Lung microvascular endothelial cell (primary cell): ENCODE measurements around the gene CNOT10. TPM values are rescaled to one million over a fixed set of nuclear protein-coding genes. Genes with fewer than 3 reads are reported as not detected.
"Not testable (repeated sequence)": the region's sequence is repeated elsewhere in the genome, so short reads cannot be mapped to it uniquely, and the experiment has no call there.

ENCODE experiments used
- DNase-seq, 2 donors: peaks; one replicate each; pipeline versions ENCODE4 v3.0.0 to v3.0.0-alpha.2; 2010; ENCODE audit warnings: low read depth in 2 of 2
- total RNA-seq: library from RNA; depleted of rRNA; stranded (reverse); fragments of >200 nt; gene quantifications from 2 replicates; pipeline ENCODE4 v1.2.1, GENCODE V29; 2014

Gene CNOT10
- total RNA-seq, 1 donor from 2014 or later = 26.2 TPM

- no peak for DNase-seq
Measured at GRCh38 chr3:32757618-32758374, 72.8 kb downstream of the CNOT10 start.

GRCh38 chr3:32758375-32758753 is 73.4 kb downstream of the CNOT10 start:
- DNase-seq = no peak

- no peak for DNase-seq
Measured at GRCh38 chr3:32759342-32759741, 74.4 kb downstream of the CNOT10 start.

DNA sequence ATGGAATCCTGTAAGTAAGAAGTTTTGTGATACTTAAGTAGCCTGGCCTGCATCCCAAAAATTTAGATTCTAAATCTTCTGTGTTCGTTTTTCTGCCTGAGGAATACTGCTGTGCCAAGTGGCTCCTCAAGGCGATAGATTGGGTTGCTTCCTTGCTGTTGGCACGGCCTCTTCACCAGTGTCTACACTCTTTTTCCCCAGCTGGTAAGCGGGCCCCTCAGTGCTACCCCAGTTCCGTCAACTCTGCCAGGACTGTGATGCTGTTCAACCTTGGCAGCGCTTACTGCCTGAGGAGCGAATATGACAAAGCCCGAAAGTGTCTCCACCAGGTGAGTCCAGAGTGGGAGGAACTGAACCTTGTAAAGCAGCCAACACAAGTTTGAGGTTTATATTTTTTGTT is 79.5 kb downstream of the CNOT10 start:
- no peak for DNase-seq

- DNase-seq = no peak
Measured at GRCh38 chr3:32778389-32778788, 93.4 kb downstream of the CNOT10 start.

- DNase-seq = no peak
Measured at GRCh38 chr3:32780071-32780734, 95.2 kb downstream of the CNOT10 start.

DNA sequence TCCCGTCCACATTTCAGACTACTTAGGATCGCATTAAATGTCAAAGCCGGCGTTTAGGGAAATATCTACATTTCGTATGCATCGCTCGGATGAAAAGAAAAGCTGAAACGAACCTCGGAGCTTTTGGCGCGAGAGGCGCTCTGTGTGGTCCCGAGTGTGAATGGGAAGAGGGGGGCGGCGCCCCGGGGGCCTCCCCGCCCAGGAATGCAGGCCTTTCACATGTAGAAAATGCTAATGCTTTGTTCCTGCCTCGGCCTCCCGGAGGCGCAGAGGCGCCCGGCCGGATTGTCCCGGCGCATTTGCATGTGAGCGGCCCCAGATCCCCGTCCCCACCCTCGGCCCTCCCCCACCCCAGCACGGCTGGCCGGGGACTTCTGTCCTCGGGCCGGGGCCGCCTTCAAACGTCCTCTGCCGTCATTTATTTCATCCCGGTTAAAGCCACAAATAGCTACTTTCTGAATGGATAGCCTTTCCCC is 95.8 kb downstream of the CNOT10 start:
- peak; percentile 51 to 63 for DNase-seq

DNA sequence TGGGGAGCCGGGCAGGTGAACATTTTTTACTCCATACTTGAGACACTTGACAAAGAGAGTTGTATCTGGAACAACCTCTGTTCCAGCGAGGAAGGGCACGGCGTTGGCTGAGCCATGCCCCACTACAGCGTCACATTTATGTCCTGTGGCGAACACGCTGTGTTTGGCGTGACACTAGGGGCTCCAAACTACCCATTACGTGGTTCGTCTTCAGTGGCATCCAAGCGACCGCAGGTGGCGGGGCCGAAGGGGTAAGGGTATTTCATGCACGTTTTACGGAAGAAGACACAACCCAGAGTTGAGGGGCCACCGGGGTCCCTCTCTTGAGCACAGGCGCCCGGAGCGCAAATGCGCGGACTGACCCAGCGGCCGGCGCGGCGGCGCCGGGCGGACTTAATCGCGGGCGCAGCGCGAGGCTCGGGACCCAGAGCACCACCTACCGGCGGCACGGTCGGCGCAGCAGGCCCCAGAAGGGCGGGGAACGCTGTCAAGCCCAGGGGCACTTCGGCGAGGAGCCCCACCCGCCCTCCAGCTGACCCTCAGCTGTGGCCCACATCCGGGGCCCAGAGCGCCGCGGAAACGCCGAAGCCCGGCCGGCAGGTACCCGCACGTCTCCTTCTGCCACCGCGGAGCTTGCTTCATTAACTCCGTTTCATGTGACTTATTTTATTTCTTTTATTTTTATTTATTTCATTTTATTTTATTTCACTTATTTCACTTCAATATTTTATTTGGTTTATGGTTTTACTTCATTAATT is 96.4 kb downstream of the CNOT10 start:
- DNase-seq = peak; percentile 85 to 87

- not testable (repeated sequence) for DNase-seq
Measured at GRCh38 chr3:32781969-32782270, 96.9 kb downstream of the CNOT10 start.

- no peak for DNase-seq
Measured at GRCh38 chr3:32782407-32782806, 97.4 kb downstream of the CNOT10 start.

DNA sequence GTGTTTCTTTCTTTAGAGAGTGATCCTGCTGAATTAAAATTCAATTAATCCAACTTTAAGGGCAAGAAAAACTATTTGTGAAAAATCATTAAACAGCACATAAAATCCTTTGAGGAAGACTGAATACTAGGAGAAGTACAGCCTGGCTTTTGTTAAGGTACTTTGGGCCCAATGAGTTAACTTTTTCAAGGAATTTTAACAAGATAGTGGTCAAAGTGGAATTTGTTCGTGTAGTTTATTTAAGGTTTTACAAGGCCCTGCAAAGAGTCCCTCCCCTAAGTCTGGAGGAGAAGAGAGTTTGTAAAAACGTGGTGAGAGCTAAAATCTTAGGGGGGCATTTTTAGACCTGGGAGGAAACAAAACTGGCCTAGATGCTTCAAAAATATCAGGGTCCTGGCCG is 106.8 kb downstream of the CNOT10 start:
- no peak for DNase-seq

- DNase-seq = no peak
Measured at GRCh38 chr3:32794487-32795308, 109.7 kb downstream of the CNOT10 start.

DNA sequence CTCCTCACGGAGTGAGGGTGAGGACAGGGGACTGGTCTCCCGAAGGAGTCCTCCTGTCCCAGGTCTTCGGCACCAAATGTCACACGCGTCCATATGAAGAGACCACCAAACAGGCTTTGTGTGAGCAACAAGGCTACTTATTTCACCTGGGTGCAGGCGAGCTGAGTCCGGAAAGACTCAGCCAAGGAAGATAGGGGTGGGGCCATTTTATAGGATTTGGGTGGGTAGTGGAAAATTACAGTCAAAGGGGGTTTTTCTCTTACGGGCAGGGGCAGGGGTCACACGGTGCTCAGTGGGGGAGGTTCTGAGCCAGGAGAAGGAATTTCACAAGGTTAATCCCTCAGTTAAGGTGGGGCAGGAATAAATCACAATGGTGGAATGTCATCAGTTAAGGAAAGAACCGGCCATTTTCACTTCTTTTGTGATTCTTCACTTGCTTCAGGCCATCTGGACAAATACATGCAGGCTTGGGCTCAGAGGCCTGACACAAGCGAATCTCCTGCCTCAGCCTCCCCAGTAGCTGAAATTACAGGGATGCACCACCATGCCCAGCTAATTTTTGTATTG is 111.5 kb downstream of the CNOT10 start:
- not testable (repeated sequence) for DNase-seq

DNA sequence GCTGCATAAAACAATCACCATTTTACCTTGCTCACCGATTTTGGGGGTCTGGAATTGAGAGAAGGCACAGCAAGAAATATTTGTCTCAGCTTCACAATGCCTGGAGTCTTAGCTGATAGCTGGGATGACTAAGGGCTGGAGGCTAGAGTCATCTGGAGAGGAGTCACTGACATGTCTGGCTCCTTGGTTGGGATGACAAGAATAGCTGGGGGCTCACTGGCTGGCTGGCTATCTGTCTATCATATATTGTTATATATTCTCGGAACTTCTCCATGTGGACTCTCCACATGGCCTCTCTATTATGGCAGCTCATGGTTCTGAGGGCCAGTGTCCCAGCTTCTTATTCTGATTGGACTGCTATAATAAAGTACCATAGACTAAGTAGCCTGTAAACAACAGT is 112.8 kb downstream of the CNOT10 start:
- no peak for DNase-seq

DNA sequence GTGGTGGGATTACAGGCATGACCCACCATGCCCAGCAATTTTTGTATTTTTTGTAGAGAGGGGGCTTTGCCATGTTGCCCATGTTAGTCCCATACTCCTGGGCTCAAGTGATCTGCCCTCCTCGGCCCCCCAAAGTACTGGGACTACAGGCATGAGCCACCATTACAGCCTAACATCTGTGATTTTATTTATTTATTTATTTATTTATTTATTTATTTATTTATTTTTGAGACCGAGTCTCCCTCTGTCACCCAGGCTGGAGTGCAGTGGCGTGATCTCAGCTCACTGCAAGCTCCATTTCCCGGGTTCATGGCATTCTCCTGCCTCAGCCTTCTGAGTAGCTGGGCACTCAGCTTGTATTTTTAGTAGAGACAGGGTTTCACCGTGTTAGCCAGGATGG is 116.5 kb downstream of the CNOT10 start:
- not testable (repeated sequence) for DNase-seq

- no peak for DNase-seq
Measured at GRCh38 chr3:32813180-32813579, 128.2 kb downstream of the CNOT10 start.

DNA sequence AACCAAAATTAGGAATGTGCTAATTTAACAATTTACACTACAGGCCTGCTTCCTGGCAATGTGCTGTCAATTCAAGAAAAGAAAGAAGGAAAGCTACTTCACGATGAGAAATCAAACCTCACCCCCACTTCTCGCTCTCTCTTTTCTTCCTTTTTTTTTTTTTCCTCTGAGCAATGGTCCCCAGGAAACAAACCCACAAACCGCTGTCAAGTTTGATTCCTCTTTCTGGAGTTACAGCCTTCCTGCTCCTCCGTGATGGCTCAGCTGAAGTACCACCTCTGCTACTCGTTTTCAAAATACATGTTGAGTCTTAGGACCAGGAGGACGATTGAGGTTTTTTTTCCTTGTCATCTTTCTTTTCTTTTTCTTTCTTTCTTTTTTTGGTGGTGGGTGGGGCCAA is 129.4 kb downstream of the CNOT10 start:
- DNase-seq = no peak

DNA sequence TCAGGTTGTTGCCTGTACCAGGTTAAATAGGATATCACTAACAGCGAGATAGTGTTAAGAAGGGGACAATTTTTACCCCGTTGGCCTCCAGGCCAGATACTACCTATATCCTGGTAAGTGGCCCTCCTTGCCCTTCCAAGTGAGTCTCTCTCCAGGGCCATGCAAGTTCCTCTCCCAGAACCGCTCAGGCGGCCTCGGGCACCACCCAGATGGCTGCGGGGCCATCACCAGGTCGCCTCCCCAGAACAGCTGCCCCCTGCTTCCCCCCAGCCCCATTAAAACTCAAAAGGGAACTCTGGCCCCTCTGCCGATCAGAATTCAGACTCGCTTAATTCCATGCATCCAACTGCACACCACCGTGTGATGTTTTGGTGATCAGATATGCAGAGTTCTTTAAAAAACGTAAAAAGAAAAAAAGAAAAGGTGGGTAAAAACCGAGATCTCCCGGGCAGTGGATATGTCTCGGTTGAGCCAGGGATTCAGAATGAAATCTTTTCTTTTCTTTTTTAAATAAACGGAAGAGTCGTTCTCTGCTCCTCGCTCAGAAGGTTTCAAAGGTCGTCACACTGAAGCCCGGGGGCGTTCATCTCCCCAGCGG is 131.0 kb downstream of the CNOT10 start:
- no peak for DNase-seq

DNA sequence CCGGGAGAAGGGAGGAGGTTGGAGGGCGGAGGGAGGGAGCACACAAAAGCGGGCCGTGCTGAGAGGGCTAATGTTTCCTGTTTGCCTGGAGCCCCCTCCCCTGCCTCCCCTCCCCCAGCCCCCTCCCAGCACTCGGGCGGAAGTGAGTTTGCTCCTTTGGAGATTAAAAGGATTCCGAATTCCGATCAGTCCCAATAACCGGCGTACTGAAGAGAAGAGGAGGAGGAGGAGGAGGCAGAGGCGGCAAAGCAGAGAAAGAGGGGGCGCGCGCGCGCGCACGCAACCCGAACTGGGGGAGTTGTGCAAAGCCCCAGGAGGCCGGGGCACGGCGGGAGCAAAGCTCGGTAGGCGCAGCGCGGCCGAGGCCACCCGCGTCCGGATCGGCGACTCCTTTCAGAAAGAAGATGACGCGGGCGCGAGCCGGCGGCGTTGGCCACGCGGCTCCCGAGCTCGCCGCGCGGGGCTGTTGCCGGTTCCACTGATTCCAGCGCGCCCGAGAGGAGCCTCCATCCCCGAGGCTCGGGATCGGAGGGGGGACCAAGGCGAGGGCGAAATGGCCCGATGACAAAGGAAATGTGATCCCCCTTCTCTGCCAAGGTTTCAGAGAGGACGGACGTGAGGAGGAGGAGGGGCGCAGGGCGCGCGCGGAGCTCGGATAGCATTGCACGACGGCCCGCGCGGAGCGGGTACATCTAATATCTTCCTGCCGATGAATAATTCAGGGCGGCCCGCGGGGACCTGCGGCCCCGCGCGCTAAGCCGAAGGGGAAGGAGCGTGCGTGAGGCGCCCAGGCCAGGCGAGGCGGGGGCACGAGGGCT is 131.7 kb downstream of the CNOT10 start:
- peak; percentile 21 to 29 for DNase-seq

GRCh38 chr3:32817257-32817557 is 132.2 kb downstream of the CNOT10 start:
- DNase-seq = no peak
